Naive thymus-derived CD4-positive, alpha-beta T cell (primary cell): Measurements from ENCODE around the gene SDS. TPM values are rescaled to one million over a fixed set of nuclear protein-coding genes. Genes with fewer than 3 reads are reported as not detected.

Experiments used
- ATAC-seq: fragments of 150-1000 bp; cut with Tn5 transposase; 2 replicates; pipeline ENCODE4 v1.10.0; 2021; ENCODE audit warnings: mild to moderate bottlenecking, moderate library complexity
- CTCF ChIA-PET: fragments of 350-600 bp; sonication (Branson Sonifier 250); formaldehyde crosslinking; loops from one replicate; lab custom pipeline; 2021; ENCODE audit warnings: antibody characterized with exemption; lab: Charles Lee
- POLR2A ChIA-PET: fragments of 350-600 bp; sonication (Branson Sonifier 250); formaldehyde crosslinking; loops from one replicate; lab custom pipeline; 2021; ENCODE audit warnings: antibody characterized with exemption, inconsistent platforms; lab: Charles Lee
- DNase-seq, 9 donors: peaks; one replicate each; pipeline versions ENCODE4 v3.0.0 to v3.0.0-alpha.2; 2020 to 2022; ENCODE audit warnings: mixed read lengths in 1 of 9
- H3K27ac ChIP-seq: one replicate; pipeline ENCODE4 v1.7.0; 2013; ENCODE audit warnings: mild to moderate bottlenecking, low read depth, low read length, moderate library complexity
- H3K27me3 ChIP-seq, 2 donors: one replicate each; pipeline ENCODE4 v1.7.0; 2013; ENCODE audit warnings: low read length in 2 of 2, mild to moderate bottlenecking in 2 of 2, moderate library complexity in 2 of 2; ENCODE audit not compliant: control insufficient read depth in 2 of 2, insufficient read depth in 2 of 2
- H3K36me3 ChIP-seq, 3 experiments: 1 replicate in 2 of 3; 2 replicates in 1 of 3; pipeline ENCODE4 v1.7.0; 2013; ENCODE audit warnings: low read length in 3 of 3, mild to moderate bottlenecking in 3 of 3, moderate library complexity in 1 of 3; ENCODE audit not compliant: insufficient read depth in 3 of 3, control insufficient read depth in 2 of 3
- H3K4me1 ChIP-seq, 2 donors: one replicate each; pipeline ENCODE4 v1.7.0; 2013; ENCODE audit warnings: low read length in 2 of 2, mild to moderate bottlenecking in 2 of 2, moderate library complexity in 1 of 2; ENCODE audit not compliant: control insufficient read depth in 2 of 2, insufficient read depth in 2 of 2
- H3K4me3 ChIP-seq: 2 replicates; pipeline ENCODE4 v1.7.0; 2013; ENCODE audit warnings: mild to moderate bottlenecking, low read length
- H3K9me3 ChIP-seq, 3 experiments: 1 replicate in 2 of 3; 2 replicates in 1 of 3; pipeline ENCODE4 v1.7.0; 2013; ENCODE audit warnings: low read length in 3 of 3; ENCODE audit not compliant: control insufficient read depth in 2 of 3
- H3K27ac Mint-ChIP-seq, 9 donors: one replicate each; pipeline ENCODE4 v1.8.0; 2020 to 2022; ENCODE audit warnings: mixed read lengths in 9 of 9, mild to moderate bottlenecking in 8 of 9, moderate library complexity in 5 of 9, inconsistent platforms in 2 of 9
- H3K27me3 Mint-ChIP-seq, 5 donors: one replicate each; pipeline ENCODE4 v1.8.0; 2021 to 2022; ENCODE audit warnings: mixed read lengths in 5 of 5, mild to moderate bottlenecking in 1 of 5
- H3K36me3 Mint-ChIP-seq, 5 donors: one replicate each; pipeline ENCODE4 v1.8.0; 2020 to 2022; ENCODE audit warnings: mixed read lengths in 5 of 5, mild to moderate bottlenecking in 3 of 5, inconsistent platforms in 1 of 5
- H3K4me1 Mint-ChIP-seq, 7 donors: one replicate each; pipeline ENCODE4 v1.8.0; 2020 to 2022; ENCODE audit warnings: mixed read lengths in 7 of 7, mild to moderate bottlenecking in 3 of 7, inconsistent platforms in 1 of 7
- H3K4me3 Mint-ChIP-seq, 10 donors: one replicate each; pipeline ENCODE4 v1.8.0; 2020 to 2022; ENCODE audit warnings: mild to moderate bottlenecking in 10 of 10, mixed read lengths in 10 of 10, moderate library complexity in 6 of 10, inconsistent platforms in 2 of 10
- H3K9me3 Mint-ChIP-seq, 11 donors: one replicate each; pipeline ENCODE4 v1.8.0; 2020 to 2022; ENCODE audit warnings: mixed read lengths in 11 of 11, mild to moderate bottlenecking in 4 of 11, inconsistent platforms in 1 of 11, moderate library complexity in 1 of 11
- intact Hi-C, 2 donors: fragments of 100-400 bp; cut with micrococcal nuclease; formaldehyde crosslinking; loops; one replicate each; pipeline ENCODE4 v1.15.1; 2023
- polyA plus RNA-seq, 2 donors: library from polyadenylated mRNA; unstranded; fragments of 300-500 nt; fragmentation: Illumina TruSeq; gene quantifications; one replicate each; pipeline ENCODE4 v1.2.3, GENCODE V29; 2021
- total RNA-seq, 6 experiments: library from RNA in 5 of 6; stranded (reverse) in 5 of 6; gene quantifications; 1 replicate in 5 of 6; 2 replicates in 1 of 6; pipeline ENCODE4 v1.2.3 and lab custom pipeline; 2021 to 2026

SDS gene
- total and polyA plus RNA-seq, 7 experiments from 2014 or later = 0.51 to 1.3 (median 0.76) TPM; not detected in 4

- Mint-ChIP-seq H3K9me3 (no peaks in the 10 kb centered on the region), H3K36me3 (no peaks in the 10 kb centered on the region), H3K4me1 (peaks cover 0 to 18% (median 7%) of the 10 kb centered on the region in 7 donors), H3K27me3 (peaks cover 0 to 11% (median 0%) of the 10 kb centered on the region in 5 donors), H3K27ac (peak within 1 kb of the TSS in 2 of 9 donors; percentile 58 to 91), H3K4me3 (peak within 1 kb of the TSS in 5 of 10 donors; percentile 44 to 96 (median 89))
- Histone ChIP-seq H3K4me1 (no peaks in the 10 kb centered on the region), H3K27me3 (no peaks in the 10 kb centered on the region), H3K27ac (no peak within 1 kb of the TSS), H3K4me3 (no peak within 1 kb of the TSS), H3K9me3 (no peaks in the 10 kb centered on the region), H3K36me3 (no peaks in the 10 kb centered on the region)
- peak; percentile 91 for ATAC-seq
- peak in 2 of 9 donors; percentile 11 to 38 for DNase-seq
- ChIA-PET POLR2A (no interaction called here), CTCF (interaction anchor here (0.7 kb wide), 1 partner anchor 180 kb away, joined by 3 read pairs; no protein-coding TSS in a partner anchor)
- intact Hi-C loops = loop anchor here in 1 of 2 donors (5.0 to 10.0 kb wide), 2 partner anchors 90 to 377 kb away; no protein-coding TSS in a partner anchor
Observed at GRCh38 chr12:113422030-113422885, 18.6 kb upstream of the SDS start, which contains the start of gene SDSL. Gene SDSL (plus strand): TSS chr12:113422380. CDS start chr12:113427983, 5,603 bp downstream.

- H3K27ac ChIP-seq = no peak overlapping the region
- no peaks in the 10 kb centered on the region for H3K36me3 ChIP-seq
- DNase-seq (no peak), ATAC-seq (no peak)
- no peaks in the 10 kb centered on the region for H3K4me1 ChIP-seq
- Mint-ChIP-seq H3K9me3 (no peaks in the 10 kb centered on the region), H3K27me3 (peaks cover 0 to 9% (median 0%) of the 10 kb centered on the region in 5 donors), H3K36me3 (no peaks in the 10 kb centered on the region), H3K4me1 (peaks cover 0 to 16% (median 7%) of the 10 kb centered on the region in 7 donors), H3K27ac (no peak overlapping the region), H3K4me3 (no peak overlapping the region)
- H3K9me3 ChIP-seq = no peaks in the 10 kb centered on the region
- ChIA-PET CTCF (no interaction called here), POLR2A (interaction anchor here (0.6 kb wide), 1 partner anchor 14 kb away, joined by 3 read pairs; no protein-coding TSS in a partner anchor)
- no peak overlapping the region for H3K4me3 ChIP-seq
- H3K27me3 ChIP-seq = no peaks in the 10 kb centered on the region
- intact Hi-C loops = loop anchor here in 1 of 2 donors (5.0 to 10.0 kb wide), 2 partner anchors 89 to 376 kb away; no protein-coding TSS in a partner anchor
Observed at GRCh38 chr12:113420996-113421595, 17.4 kb upstream of the SDS start.

- Histone ChIP-seq H3K27ac (no peak overlapping the region), H3K27me3 (no peaks in the 10 kb centered on the region), H3K36me3 (no peaks in the 10 kb centered on the region), H3K9me3 (no peaks in the 10 kb centered on the region), H3K4me1 (no peaks in the 10 kb centered on the region), H3K4me3 (no peak overlapping the region)
- Mint-ChIP-seq H3K27ac (no peak overlapping the region), H3K9me3 (peaks cover 0 to 2% (median 0%) of the 10 kb centered on the region in 11 donors), H3K4me1 (peaks cover 0 to 10% (median 7%) of the 10 kb centered on the region in 7 donors), H3K36me3 (no peaks in the 10 kb centered on the region), H3K27me3 (peaks cover 0 to 7% (median 0%) of the 10 kb centered on the region in 5 donors), H3K4me3 (no peak overlapping the region)
- ATAC-seq = no peak
- ChIA-PET CTCF (no interaction called here), POLR2A (no interaction called here)
- intact Hi-C loops = no loop called here
- no peak for DNase-seq
Observed at GRCh38 chr12:113418213-113418879, 14.7 kb upstream of the SDS start.

GRCh38 chr12:113416091-113416754 is 12.5 kb upstream of the SDS start:
- Mint-ChIP-seq H3K27me3 (peaks cover 0 to 6% (median 0%) of the 10 kb centered on the region in 5 donors), H3K27ac (no peak overlapping the region), H3K4me3 (no peak overlapping the region), H3K4me1 (no peaks in the 10 kb centered on the region), H3K9me3 (peaks cover 0 to 2% (median 0%) of the 10 kb centered on the region in 11 donors), H3K36me3 (no peaks in the 10 kb centered on the region)
- Histone ChIP-seq H3K27ac (no peak overlapping the region), H3K4me3 (no peak overlapping the region), H3K36me3 (no peaks in the 10 kb centered on the region), H3K27me3 (no peaks in the 10 kb centered on the region), H3K9me3 (no peaks in the 10 kb centered on the region), H3K4me1 (no peaks in the 10 kb centered on the region)
- DNase-seq = no peak
- intact Hi-C loops = no loop called here
- POLR2A ChIA-PET = no interaction called here
- CTCF ChIA-PET = no interaction called here
- ATAC-seq = peak; percentile 86

- Mint-ChIP-seq H3K4me3 (no peak overlapping the region), H3K27ac (no peak overlapping the region), H3K36me3 (no peaks in the 10 kb centered on the region), H3K4me1 (peaks cover 0 to 2% (median 0%) of the 10 kb centered on the region in 7 donors), H3K27me3 (peaks cover 0 to 14% (median 4%) of the 10 kb centered on the region in 5 donors), H3K9me3 (peaks cover 0 to 2% (median 0%) of the 10 kb centered on the region in 11 donors)
- no peak for DNase-seq
- Histone ChIP-seq H3K36me3 (no peaks in the 10 kb centered on the region), H3K4me1 (no peaks in the 10 kb centered on the region), H3K27ac (no peak overlapping the region), H3K4me3 (no peak overlapping the region), H3K9me3 (no peaks in the 10 kb centered on the region), H3K27me3 (no peaks in the 10 kb centered on the region)
- no peak for ATAC-seq
- intact Hi-C loops = no loop called here
- POLR2A ChIA-PET = no interaction called here
- CTCF ChIA-PET = no interaction called here
Observed at GRCh38 chr12:113414519-113415038, 10.9 kb upstream of the SDS start.

GRCh38 chr12:113413488-113413939 is 9.8 kb upstream of the SDS start:
- Mint-ChIP-seq H3K9me3 (peaks cover 0 to 2% (median 0%) of the 10 kb centered on the region in 11 donors), H3K27ac (no peak overlapping the region), H3K4me1 (peaks cover 0 to 2% (median 0%) of the 10 kb centered on the region in 7 donors), H3K36me3 (no peaks in the 10 kb centered on the region), H3K4me3 (no peak overlapping the region), H3K27me3 (peaks cover 0 to 16% (median 4%) of the 10 kb centered on the region in 5 donors)
- ChIA-PET POLR2A (no interaction called here), CTCF (interaction anchor here (1.3 kb wide), 1 partner anchor 32 kb away, joined by 3 read pairs; no protein-coding TSS in a partner anchor)
- no peak overlapping the region for H3K4me3 ChIP-seq
- no peaks in the 10 kb centered on the region for H3K27me3 ChIP-seq
- intact Hi-C loops = no loop called here
- H3K9me3 ChIP-seq = no peaks in the 10 kb centered on the region
- no peak overlapping the region for H3K27ac ChIP-seq
- ATAC-seq = no peak
- no peaks in the 10 kb centered on the region for H3K4me1 ChIP-seq
- H3K36me3 ChIP-seq = no peaks in the 10 kb centered on the region
- no peak for DNase-seq
